Measurements from ENCODE around the gene APCDD1L.

Gene APCDD1L

DNA sequence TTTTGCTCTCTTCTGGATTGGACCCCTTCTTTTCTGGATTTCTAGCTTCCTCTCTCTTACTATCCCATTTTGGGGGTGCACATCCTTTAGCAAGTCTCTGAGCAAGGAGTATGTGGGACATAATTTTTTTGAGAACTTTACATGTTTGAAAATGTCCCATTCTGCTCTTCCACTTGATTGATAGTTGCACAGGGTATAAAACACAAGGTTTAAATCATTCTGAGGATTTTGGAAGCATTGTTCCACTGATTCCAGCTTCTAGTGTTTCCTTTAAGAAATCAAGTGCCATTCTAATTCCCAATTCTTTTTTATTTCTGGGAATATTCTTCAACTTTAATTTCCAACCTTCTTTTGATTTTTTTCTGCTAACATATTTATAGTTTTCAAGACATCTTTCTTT is 60.7 kb downstream of the APCDD1L start:
- no peak for TF ChIP-seq SIN3A (IDR thresholded peaks at IDR 0.05; ENCODE audit: borderline replicate concordance, insufficient read depth, low read length)
- TF ChIP-seq FOXP2 (optimal IDR thresholded peaks at IDR 0.05; ENCODE audit: borderline replicate concordance, extremely low read depth, extremely low read length, insufficient read depth) = no peak
- TF ChIP-seq POLR2AphosphoS5 (IDR thresholded peaks at IDR 0.05; ENCODE audit: low read depth, low read length) = no peak
- TF ChIP-seq TAF1 (IDR thresholded peaks at IDR 0.05; ENCODE audit: borderline replicate concordance, insufficient read depth, low read length) = no peak
- TF ChIP-seq, protein P1, sequence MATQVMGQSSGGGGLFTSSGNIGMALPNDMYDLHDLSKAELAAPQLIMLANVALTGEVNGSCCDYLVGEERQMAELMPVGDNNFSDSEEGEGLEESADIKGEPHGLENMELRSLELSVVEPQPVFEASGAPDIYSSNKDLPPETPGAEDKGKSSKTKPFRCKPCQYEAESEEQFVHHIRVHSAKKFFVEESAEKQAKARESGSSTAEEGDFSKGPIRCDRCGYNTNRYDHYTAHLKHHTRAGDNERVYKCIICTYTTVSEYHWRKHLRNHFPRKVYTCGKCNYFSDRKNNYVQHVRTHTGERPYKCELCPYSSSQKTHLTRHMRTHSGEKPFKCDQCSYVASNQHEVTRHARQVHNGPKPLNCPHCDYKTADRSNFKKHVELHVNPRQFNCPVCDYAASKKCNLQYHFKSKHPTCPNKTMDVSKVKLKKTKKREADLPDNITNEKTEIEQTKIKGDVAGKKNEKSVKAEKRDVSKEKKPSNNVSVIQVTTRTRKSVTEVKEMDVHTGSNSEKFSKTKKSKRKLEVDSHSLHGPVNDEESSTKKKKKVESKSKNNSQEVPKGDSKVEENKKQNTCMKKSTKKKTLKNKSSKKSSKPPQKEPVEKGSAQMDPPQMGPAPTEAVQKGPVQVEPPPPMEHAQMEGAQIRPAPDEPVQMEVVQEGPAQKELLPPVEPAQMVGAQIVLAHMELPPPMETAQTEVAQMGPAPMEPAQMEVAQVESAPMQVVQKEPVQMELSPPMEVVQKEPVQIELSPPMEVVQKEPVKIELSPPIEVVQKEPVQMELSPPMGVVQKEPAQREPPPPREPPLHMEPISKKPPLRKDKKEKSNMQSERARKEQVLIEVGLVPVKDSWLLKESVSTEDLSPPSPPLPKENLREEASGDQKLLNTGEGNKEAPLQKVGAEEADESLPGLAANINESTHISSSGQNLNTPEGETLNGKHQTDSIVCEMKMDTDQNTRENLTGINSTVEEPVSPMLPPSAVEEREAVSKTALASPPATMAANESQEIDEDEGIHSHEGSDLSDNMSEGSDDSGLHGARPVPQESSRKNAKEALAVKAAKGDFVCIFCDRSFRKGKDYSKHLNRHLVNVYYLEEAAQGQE (IDR thresholded peaks at IDR 0.05; ENCODE audit: insufficient read depth in 1 of 2, low read depth in 2 of 2, low read length in 2 of 2) = no peak

DNA sequence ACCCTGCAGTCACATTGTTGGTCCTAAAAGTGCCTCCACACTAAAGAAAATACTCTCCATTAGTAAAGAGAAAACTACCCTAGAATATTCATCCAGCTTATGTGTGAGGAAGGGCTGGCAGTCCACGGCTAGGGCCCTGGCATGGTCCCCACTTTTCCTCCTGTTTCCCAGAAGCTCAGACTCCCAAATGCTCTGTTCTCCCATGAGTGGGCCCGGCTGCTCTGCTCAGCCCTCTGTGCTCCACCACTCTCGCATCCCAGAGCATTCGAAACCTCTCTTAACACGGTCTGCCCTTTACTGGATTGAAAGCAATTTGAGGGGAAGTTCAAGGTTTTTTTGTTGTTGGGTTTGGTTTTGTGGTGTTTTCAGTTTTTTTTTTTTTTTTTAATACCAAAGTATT is 61.8 kb downstream of the APCDD1L start:
- no peak for TF ChIP-seq TAF1 (IDR thresholded peaks at IDR 0.05; ENCODE audit: borderline replicate concordance, insufficient read depth, low read length)
- TF ChIP-seq FOXP2 (optimal IDR thresholded peaks at IDR 0.05; ENCODE audit: borderline replicate concordance, extremely low read depth, extremely low read length, insufficient read depth) = no peak
- TF ChIP-seq, protein P1 (IDR thresholded peaks at IDR 0.05; ENCODE audit: insufficient read depth in 1 of 2, low read depth in 2 of 2, low read length in 2 of 2) = no peak
- no peak for TF ChIP-seq SIN3A (IDR thresholded peaks at IDR 0.05; ENCODE audit: borderline replicate concordance, insufficient read depth, low read length)
- TF ChIP-seq POLR2AphosphoS5 (IDR thresholded peaks at IDR 0.05; ENCODE audit: low read depth, low read length) = no peak

DNA sequence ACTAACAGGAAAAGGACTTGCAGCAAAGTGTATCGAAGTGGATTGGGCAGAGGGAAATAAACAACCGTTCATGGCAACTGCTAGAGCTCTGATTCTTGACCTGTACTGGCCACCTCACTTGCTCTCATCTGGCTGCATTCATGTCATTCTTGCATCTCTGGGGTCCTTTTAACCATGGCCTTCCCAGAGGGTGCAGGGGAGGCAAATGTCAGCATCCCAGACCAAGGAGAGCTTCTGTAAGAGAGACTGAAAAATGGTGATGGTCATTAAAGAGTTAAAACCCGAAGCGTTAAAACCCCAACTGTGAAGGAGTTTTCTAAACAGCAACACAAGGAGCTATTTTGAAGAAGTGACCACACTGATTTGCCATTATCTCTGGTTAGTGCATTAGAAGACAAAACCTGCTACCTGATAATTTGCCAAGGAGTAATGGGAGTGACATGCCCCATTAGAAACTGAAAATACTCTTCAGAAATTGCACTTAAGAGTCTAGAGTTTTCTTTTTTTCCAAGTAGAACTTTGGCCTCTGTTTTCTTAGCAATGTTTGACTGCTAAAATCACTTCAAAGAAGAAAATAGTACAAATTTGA is 62.4 kb downstream of the APCDD1L start:
- TF ChIP-seq TAF1 (IDR thresholded peaks at IDR 0.05; ENCODE audit: borderline replicate concordance, insufficient read depth, low read length) (no peak), FOXP2 (optimal IDR thresholded peaks at IDR 0.05; ENCODE audit: borderline replicate concordance, extremely low read depth, extremely low read length, insufficient read depth) (no peak), SIN3A (IDR thresholded peaks at IDR 0.05; ENCODE audit: borderline replicate concordance, insufficient read depth, low read length) (no peak), POLR2AphosphoS5 (IDR thresholded peaks at IDR 0.05; ENCODE audit: low read depth, low read length) (no peak)
- TF ChIP-seq, protein P1 (IDR thresholded peaks at IDR 0.05; ENCODE audit: insufficient read depth in 1 of 2, low read depth in 2 of 2, low read length in 2 of 2) = no peak

DNA sequence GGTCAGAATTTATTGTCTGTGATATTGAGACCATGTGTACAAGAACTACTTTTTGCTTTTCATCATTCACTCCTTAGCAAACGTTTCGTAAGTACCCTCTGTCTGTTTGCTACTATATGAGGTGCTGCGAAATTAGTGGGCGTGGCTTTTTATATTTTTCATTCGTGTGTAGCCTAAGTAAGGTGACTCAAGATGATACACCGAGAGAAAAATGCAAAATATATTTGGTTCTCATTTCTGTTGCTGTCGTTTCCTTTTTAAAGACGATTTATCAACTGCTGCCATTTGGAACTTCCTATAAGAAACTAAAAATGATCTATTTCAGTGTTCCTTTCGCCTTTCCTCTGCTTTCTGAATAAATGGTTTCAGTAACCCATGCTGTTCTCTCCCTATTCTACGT is 64.9 kb downstream of the APCDD1L start:
- TF ChIP-seq TAF1 (IDR thresholded peaks at IDR 0.05; ENCODE audit: borderline replicate concordance, insufficient read depth, low read length) (no peak), FOXP2 (optimal IDR thresholded peaks at IDR 0.05; ENCODE audit: borderline replicate concordance, extremely low read depth, extremely low read length, insufficient read depth) (no peak), SIN3A (IDR thresholded peaks at IDR 0.05; ENCODE audit: borderline replicate concordance, insufficient read depth, low read length) (no peak), POLR2AphosphoS5 (IDR thresholded peaks at IDR 0.05; ENCODE audit: low read depth, low read length) (no peak)
- TF ChIP-seq, protein P1 (IDR thresholded peaks at IDR 0.05; ENCODE audit: insufficient read depth in 1 of 2, low read depth in 2 of 2, low read length in 2 of 2) = no peak

All from PFSK-1 (cell line).